Peyer's patch (tissue), 4 donors: ENCODE data around the gene C13orf46.

Source experiments
- POLR2A ChIP-seq, 2 donors: fragments of 450-650 bp; IDR thresholded peaks; one replicate each; pipeline ENCODE4 v1.5.1; 2017; ENCODE audit warnings: antibody characterized with exemption in 2 of 2, mild to moderate bottlenecking in 2 of 2, moderate library complexity in 2 of 2
- TF ChIP-seq, protein P1 (sequence below), 6 experiments: fragments of 450-650 bp in 4 of 6; fragments of 200-600 bp in 2 of 6; sonication (generic) in 1 of 6; IDR thresholded peaks; one replicate each; pipeline ENCODE4 v1.5.1; 2017 to 2019; ENCODE audit warnings: antibody characterized with exemption in 6 of 6, mild to moderate bottlenecking in 3 of 6, moderate library complexity in 1 of 6

GRCh38 chr13:113971471-113972231 is 2.2 kb downstream of the C13orf46 start:
- TF ChIP-seq, protein P1, sequence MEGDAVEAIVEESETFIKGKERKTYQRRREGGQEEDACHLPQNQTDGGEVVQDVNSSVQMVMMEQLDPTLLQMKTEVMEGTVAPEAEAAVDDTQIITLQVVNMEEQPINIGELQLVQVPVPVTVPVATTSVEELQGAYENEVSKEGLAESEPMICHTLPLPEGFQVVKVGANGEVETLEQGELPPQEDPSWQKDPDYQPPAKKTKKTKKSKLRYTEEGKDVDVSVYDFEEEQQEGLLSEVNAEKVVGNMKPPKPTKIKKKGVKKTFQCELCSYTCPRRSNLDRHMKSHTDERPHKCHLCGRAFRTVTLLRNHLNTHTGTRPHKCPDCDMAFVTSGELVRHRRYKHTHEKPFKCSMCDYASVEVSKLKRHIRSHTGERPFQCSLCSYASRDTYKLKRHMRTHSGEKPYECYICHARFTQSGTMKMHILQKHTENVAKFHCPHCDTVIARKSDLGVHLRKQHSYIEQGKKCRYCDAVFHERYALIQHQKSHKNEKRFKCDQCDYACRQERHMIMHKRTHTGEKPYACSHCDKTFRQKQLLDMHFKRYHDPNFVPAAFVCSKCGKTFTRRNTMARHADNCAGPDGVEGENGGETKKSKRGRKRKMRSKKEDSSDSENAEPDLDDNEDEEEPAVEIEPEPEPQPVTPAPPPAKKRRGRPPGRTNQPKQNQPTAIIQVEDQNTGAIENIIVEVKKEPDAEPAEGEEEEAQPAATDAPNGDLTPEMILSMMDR (IDR thresholded peaks at IDR 0.05): no peak
- TF ChIP-seq POLR2A (IDR thresholded peaks at IDR 0.05): no peak
